Measurements from ENCODE around the gene SUMO3.

Gene SUMO3
- 31.8 to 78.1 (median 70.4) reads per million in 3 experiments for total RNA-seq

DNA sequence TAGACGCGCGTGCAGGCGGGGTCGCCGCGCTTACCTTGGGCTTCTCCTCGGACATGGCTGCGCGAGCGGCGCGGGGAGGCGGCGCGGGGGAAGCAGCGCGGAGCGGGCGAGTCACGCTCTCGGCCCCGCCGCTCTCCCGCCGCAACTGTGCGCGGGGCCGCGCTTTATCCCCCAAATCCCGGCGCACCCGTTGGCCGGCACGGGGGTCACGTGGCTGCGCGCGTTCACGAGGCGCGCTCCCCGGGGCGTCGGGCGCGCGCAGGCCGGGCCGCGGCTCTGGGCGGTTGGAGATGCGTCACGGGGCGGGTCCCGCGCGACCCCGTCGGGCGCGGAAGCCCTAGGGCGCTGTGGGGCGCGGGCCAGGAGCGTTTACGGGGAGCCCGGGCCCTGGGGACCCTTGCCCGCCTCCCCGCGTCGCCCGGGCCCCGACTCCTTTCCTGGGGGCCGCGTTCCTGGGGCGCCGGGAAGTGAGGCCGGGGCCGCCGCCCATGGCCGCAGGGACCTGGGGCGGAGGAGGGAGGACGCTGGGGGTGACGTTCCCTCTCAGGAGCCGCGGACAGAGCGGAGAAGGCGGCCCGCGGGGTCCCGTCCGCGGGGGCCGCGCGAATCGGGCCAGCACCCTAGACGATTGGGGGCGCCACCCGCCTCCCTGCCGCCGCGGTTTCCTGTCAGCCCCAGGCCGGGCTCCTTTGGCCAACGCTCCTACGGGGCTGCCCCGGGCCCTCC is at the start of gene SUMO3:
Gene SUMO3 (minus strand): TSS at position 149 of the 726 bp plus-strand sequence. CDS start 94 bp downstream, at position 55.
- DNase-seq, result peak; percentile 90

- no peak for DNase-seq
These were observed 49.6 kb upstream of the SUMO3 start for GRCh38 chr21:44867464-44867863.

DNA sequence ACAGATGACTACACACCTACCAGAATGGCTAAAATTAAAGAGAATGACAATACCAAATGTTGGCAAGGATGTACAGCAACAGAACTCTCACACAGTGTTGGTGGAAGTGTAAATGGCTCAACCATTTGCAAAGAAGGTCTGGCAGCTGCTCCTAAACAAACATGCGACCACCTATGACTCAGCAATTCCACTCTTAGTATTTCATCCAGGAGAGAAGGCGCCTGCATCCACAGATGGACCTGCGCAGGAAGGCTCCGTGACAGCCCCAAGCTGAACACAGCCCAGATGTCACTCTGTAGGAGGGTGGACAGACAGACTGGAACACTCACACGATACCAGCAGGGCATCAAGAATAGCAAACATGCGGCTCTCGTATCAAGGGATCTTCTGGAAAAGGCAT is 48.9 kb upstream of the SUMO3 start:
- no peak for DNase-seq

GRCh38 chr21:44865561-44866280 is 47.9 kb upstream of the SUMO3 start:
- DNase-seq, result peak; percentile 21

- DNase-seq, result no peak
These were observed 45.2 kb upstream of the SUMO3 start for GRCh38 chr21:44862869-44863685.

GRCh38 chr21:44858791-44859190 is 40.9 kb upstream of the SUMO3 start:
- DNase-seq, result no peak

DNA sequence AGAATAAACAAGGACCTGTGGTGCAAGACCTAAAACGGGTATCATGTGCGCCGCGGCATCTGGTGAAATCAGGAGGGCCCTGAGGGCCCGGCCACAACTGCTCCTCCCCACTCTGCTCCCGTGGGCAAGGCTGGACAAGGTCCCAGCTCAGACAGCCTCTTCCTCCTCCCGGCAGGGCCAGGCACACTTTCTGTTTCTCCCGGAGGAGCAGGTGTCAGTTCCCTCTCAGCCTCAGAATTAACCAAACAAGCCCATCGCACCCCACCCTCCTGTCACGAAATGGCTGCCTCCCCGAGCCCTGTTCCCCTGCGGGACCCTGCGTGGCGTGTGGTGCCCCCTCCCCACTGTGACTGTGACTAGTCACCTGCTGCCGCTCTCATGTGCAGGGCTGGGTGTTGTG is 40.4 kb upstream of the SUMO3 start:
- DNase-seq, result no peak

DNA sequence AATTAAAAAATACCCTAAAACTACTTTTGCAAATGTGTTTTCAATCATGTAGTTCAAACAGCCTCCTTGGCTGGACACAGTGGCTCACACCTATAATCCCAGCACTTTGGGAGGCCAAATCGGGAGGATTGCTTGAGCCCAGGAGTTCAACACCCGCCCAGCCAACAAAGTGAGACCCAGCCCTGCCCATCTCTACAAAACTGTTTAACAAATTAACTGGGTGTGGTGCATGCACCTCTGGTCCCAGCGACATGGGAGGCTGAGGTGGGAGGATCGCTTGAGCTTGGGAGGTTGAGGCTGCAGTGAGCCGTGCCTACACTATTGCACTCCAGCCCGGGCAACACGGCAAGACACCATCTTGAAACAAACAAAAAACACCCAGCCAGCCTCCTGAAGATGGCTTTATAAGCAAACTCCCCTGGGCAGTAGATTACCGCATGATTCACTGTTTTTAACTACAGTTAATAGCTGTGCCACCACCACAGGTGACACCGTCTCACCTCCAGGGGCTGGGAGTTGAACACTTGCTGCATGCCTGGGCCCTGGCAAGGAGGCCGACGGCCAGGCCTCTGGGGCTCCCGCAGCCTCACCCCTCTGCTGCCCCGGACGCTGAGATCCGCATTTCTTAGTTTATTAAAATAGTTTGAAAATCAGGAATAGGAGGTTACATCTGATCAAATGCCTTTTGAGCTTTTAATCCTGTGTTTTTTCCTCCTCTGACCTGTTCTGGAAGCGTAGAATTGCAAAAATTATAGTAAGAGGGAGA is 39.4 kb upstream of the SUMO3 start:
- DNase-seq, result no peak

DNA sequence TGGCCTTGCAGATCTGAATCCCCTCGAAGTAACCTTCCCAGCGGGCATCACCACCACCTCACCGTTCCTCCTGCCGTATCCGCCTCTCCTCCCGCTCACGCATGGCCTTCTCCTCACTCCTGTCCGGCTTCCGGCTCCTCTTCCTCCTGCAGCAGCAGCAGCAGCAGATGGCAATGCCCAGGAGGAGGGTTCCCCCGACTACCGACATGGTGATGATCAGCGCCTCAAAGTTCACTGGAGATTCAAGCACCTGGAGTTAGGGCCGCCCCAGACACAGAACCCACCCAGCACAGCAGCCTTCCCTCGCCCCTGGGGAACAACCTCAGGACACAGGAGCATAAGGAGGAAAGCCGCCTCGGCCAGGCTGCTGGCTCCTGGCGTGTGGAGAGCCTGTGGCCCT is 38.3 kb upstream of the SUMO3 start:
- DNase-seq, result no peak

DNA sequence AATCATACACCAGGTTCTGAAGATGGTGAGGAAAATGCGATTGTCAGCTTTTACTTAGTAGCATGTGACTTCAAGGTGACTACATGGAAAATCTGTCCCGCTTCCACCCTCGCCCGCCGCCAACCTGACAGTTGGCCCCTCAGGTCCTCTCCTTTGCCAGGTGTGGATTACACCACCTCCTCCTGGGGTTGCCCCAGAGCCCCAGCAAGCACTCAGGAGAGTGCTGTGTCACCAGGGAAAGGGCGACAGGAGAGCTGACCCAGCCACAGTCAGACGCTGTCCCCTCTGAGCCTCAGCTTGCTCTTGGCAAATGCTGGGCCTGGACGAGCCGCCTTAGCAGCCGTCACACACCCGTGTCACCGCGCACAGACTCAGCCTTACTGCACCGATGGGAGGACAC is 37.7 kb upstream of the SUMO3 start:
- DNase-seq, result no peak

- no peak for DNase-seq
These were observed 37.0 kb upstream of the SUMO3 start for GRCh38 chr21:44854664-44855446.

GRCh38 chr21:44854391-44854663 is 36.5 kb upstream of the SUMO3 start:
- peak; percentile 19 for DNase-seq

GRCh38 chr21:44853601-44854390 is 35.9 kb upstream of the SUMO3 start:
- no peak for DNase-seq

- no peak for DNase-seq
These were observed 33.2 kb upstream of the SUMO3 start for GRCh38 chr21:44850905-44851657.

- DNase-seq, result no peak
These were observed 32.4 kb upstream of the SUMO3 start for GRCh38 chr21:44850208-44850800.

- no peak for DNase-seq
These were observed 31.8 kb upstream of the SUMO3 start for GRCh38 chr21:44849616-44850130.

- no peak for DNase-seq
These were observed 31.1 kb upstream of the SUMO3 start for GRCh38 chr21:44848821-44849521.

DNA sequence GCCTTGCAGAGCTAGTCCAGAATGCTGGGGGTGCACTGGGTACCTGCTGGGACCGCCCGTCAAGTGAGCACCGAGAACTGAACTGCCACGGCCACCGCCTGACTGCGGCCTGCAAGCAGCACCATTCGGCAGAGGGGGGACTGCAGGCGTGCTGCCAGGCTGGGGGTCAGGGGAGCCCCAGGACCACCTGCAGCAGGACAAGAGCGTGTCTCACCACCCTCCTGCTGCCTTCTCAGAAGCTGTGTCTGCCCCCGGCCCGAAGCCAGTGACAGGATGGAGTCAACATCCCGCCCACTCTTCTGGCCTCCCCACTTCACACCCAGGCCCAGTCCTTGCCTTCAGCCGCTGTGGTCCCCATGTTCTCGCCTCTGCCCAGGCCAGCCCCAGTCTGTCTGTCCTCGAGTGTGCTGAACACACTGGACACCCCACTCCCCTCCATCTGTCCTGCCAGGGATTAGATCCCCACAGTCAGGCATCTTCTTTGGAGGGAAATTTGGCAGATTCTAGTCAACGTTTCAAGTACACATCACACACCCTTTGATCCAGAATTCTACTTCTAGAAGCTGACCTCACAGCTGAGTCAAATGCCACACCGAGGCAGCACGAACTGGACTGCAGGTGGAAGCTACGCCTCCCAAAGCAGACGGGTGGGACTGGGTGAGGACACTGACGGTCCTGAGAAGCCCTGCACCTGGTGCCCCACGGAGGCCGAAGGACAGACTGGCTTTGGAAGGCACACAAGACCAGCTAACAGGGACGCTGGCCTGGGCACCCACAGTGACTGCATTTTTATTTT is 29.6 kb upstream of the SUMO3 start:
- DNase-seq, result no peak

Data from central memory CD4-positive, alpha-beta T cell (primary cell).